HCT116 (cell line): Measurements from ENCODE around the gene HGS. TPM values are rescaled to one million over a fixed set of nuclear protein-coding genes. Genes with fewer than 3 reads are reported as not detected.

Experiments
- ATAC-seq: fragments of 200-7000 bp; cut with Tn5 transposase; 2 replicates; pipeline ENCODE4 v1.9.1; 2020; ENCODE audit warnings: mild to moderate bottlenecking, moderate library complexity
- BruUV-seq: library from RNA; stranded (reverse); fragments of 400-500 nt; replicated peaks from 2 replicates; lab custom pipeline; 2021; lab: Mats Ljungman, UMichigan
- CTCF ChIA-PET: fragments of 300-600 bp; sonication (Branson Sonifier 250); formaldehyde crosslinking; loops from one replicate; lab custom pipeline; 2021; ENCODE audit warnings: antibody characterized with exemption; lab: Charles Lee
- POLR2A ChIA-PET: fragments of 300-600, 350-600 bp; sonication (Branson Sonifier 250); formaldehyde crosslinking; loops from one replicate; lab custom pipeline; 2021; ENCODE audit warnings: antibody characterized with exemption; lab: Charles Lee
- RAD21 ChIA-PET, 2 experiments: fragments of 300-600 bp; sonication (Branson Sonifier 250); formaldehyde crosslinking; loops; one replicate each; lab custom pipeline; 2023; ENCODE audit warnings: low total read pairs in 2 of 2; ENCODE audit not compliant: uncharacterized antibody in 2 of 2, unreplicated experiment in 2 of 2, low non-redundant PET in 1 of 2; lab: Charles Lee
- DNase-seq: peaks from one replicate; pipeline ENCODE4 v3.0.0-alpha.2; 2010; ENCODE audit warnings: low read depth, low spot score
- H2AFZ ChIP-seq: fragments of 200-600 bp; shearing (Covaris generic), sonication (generic); 2 replicates; pipeline ENCODE4 v1.6.1; 2017; ENCODE audit warnings: low read depth, mixed run types, mixed read lengths, antibody characterized with exemption, low read length; ENCODE audit not compliant: poor library complexity, severe bottlenecking
- H3K27ac ChIP-seq: 2 replicates; pipeline ENCODE4 v1.5.1; 2012; ENCODE audit warnings: low read depth, low read length
- H3K27me3 ChIP-seq: fragments of 200-600 bp; sonication (generic); 2 replicates; pipeline ENCODE4 v1.6.1; 2016; ENCODE audit warnings: mixed run types, low read length, mixed read lengths; ENCODE audit not compliant: insufficient read depth
- H3K36me3 ChIP-seq, 2 experiments: fragments of 200-500 bp in 1 of 2; fragments of 200-600 bp in 1 of 2; sonication (Bioruptor generic) in 1 of 2; sonication (generic) in 1 of 2; 2 replicates each; pipeline versions ENCODE4 v1.5.1 to v1.6.1; 2014 to 2016; ENCODE audit warnings: low read length in 2 of 2, inconsistent platforms in 1 of 2, mixed read lengths in 1 of 2, mixed run types in 1 of 2; ENCODE audit not compliant: insufficient read depth in 2 of 2, control insufficient read depth in 1 of 2
- H3K4me1 ChIP-seq, 2 experiments: fragments of 200-600 bp in 1 of 2; sonication (generic) in 1 of 2; 2 replicates each; pipeline versions ENCODE4 v1.5.1 to v1.6.1; 2012 to 2017; ENCODE audit warnings: low read length in 2 of 2, inconsistent platforms in 1 of 2, mild to moderate bottlenecking in 1 of 2, mixed read lengths in 1 of 2, mixed run types in 1 of 2, moderate library complexity in 1 of 2; ENCODE audit not compliant: insufficient read depth in 2 of 2, control insufficient read depth in 1 of 2
- H3K4me2 ChIP-seq: fragments of 200-600 bp; sonication (generic); 2 replicates; pipeline ENCODE4 v1.6.1; 2017; ENCODE audit warnings: mixed run types, low read length, mixed read lengths
- H3K4me3 ChIP-seq, 2 experiments: fragments of 200-600 bp in 1 of 2; sonication (generic) in 1 of 2; replicated peaks in 1 of 2; 2 replicates each; pipeline ENCODE4 v1.5.1; 2011 to 2016; ENCODE audit warnings: low read length in 2 of 2, control low read depth in 1 of 2, low read depth in 1 of 2, mild to moderate bottlenecking in 1 of 2, mixed read lengths in 1 of 2, mixed run types in 1 of 2
- H3K79me2 ChIP-seq: fragments of 200-600 bp; sonication (generic); 2 replicates; pipeline ENCODE4 v1.6.1; 2017; ENCODE audit warnings: mild to moderate bottlenecking, mixed run types, low read length, moderate library complexity, mixed read lengths; ENCODE audit not compliant: insufficient read depth
- H3K9ac ChIP-seq: fragments of 200-600 bp; sonication (generic); 2 replicates; pipeline ENCODE4 v1.6.1; 2016; ENCODE audit warnings: low read length, mixed read lengths
- H3K9me2 ChIP-seq: fragments of 200-600 bp; sonication (generic), shearing (Covaris generic); 2 replicates; pipeline ENCODE4 v1.6.1; 2017; ENCODE audit warnings: mixed run types, mild to moderate bottlenecking, moderate library complexity; ENCODE audit not compliant: insufficient read depth
- H3K9me3 ChIP-seq, 2 experiments: fragments of 200-500 bp in 1 of 2; fragments of 200-600 bp in 1 of 2; sonication (Bioruptor generic) in 1 of 2; sonication (generic) in 1 of 2; 2 replicates each; pipeline ENCODE4 v1.6.1; 2014 to 2017; ENCODE audit warnings: low read length in 2 of 2, mixed read lengths in 2 of 2, inconsistent platforms in 1 of 2, low read depth in 1 of 2, mild to moderate bottlenecking in 1 of 2, mixed run types in 1 of 2, moderate library complexity in 1 of 2; ENCODE audit not compliant: control insufficient read depth in 1 of 2, insufficient read depth in 1 of 2
- H4K20me1 ChIP-seq: fragments of 200-600 bp; sonication (generic), shearing (Covaris generic); 2 replicates; pipeline ENCODE4 v1.6.1; 2017; ENCODE audit warnings: mixed run types, mild to moderate bottlenecking, moderate library complexity; ENCODE audit not compliant: insufficient read depth
- ATF3 ChIP-seq: IDR thresholded peaks from 2 replicates; pipeline ENCODE4 v1.6.1; 2012
- JUND ChIP-seq: IDR thresholded peaks from 2 replicates; pipeline ENCODE4 v1.6.1; 2012
- MAX ChIP-seq: IDR thresholded peaks from 2 replicates; pipeline ENCODE4 v1.6.1; 2012
- POLR2A ChIP-seq: IDR thresholded peaks from 2 replicates; pipeline ENCODE4 v1.7.0; 2011; ENCODE audit warnings: borderline replicate concordance; ENCODE audit not compliant: insufficient read depth, insufficient read length; ENCODE audit errors: extremely low read depth
- RAD21 ChIP-seq: IDR thresholded peaks from 2 replicates; pipeline ENCODE4 v1.6.1; 2012; ENCODE audit warnings: low read depth, mild to moderate bottlenecking
- SIN3A ChIP-seq: IDR thresholded peaks from 2 replicates; pipeline ENCODE4 v1.6.1; 2012; ENCODE audit warnings: low read depth
- SRF ChIP-seq: IDR thresholded peaks from 2 replicates; pipeline ENCODE4 v1.6.1; 2012; ENCODE audit warnings: low read depth
- intact Hi-C: fragments of 100-400 bp; cut with micrococcal nuclease; formaldehyde crosslinking; loops from 2 replicates; pipeline ENCODE4 v1.10.0; 2022
- total RNA-seq: library from RNA; stranded (reverse); gene quantifications from one replicate; pipeline ENCODE4 v1.2.1, GENCODE V29; 2021; ENCODE audit not compliant: unreplicated experiment

HGS gene
- total RNA-seq, 1 experiment from 2014 or later: 231 TPM

GRCh38 chr17:81647640-81648012 lies 36.2 kb upstream of the HGS start:
- Histone ChIP-seq H3K4me2 (no peak overlapping the region), H3K4me1 (peaks cover 7 to 14% of the 10 kb centered on the region in 2 experiments; a peak in 3 of 4 replicates), H2AFZ (no peak overlapping the region), H3K27me3 (no peaks in the 10 kb centered on the region), H3K27ac (no peak overlapping the region), H4K20me1 (no peaks in the 10 kb centered on the region), H3K9ac (no peak overlapping the region), H3K4me3 (no peak overlapping the region), H3K9me2 (no peaks in the 10 kb centered on the region), H3K36me3 (no peaks in the 10 kb centered on the region), H3K79me2 (no peaks in the 10 kb centered on the region), H3K9me3 (peaks cover 0 to 5% of the 10 kb centered on the region in 2 experiments; a peak in 1 of 4 replicates)
- ChIA-PET CTCF (no interaction called here), POLR2A (no interaction called here), RAD21 (no interaction called here)
- TF ChIP-seq RAD21: no peak
- no peak for TF ChIP-seq SIN3A
- no peak for TF ChIP-seq ATF3
- no peak for TF ChIP-seq POLR2A
- BruUV-seq: no TSS peak
- DNase-seq (no peak), ATAC-seq (no peak)
- intact Hi-C loops: no loop called here

GRCh38 chr17:81648013-81648706 lies 35.7 kb upstream of the HGS start:
- Histone ChIP-seq H3K4me1 (peaks cover 7 to 17% of the 10 kb centered on the region in 2 experiments; a peak in 3 of 4 replicates), H3K4me3 (no peak overlapping the region), H3K9me2 (no peaks in the 10 kb centered on the region), H4K20me1 (no peaks in the 10 kb centered on the region), H3K79me2 (no peaks in the 10 kb centered on the region), H3K36me3 (no peaks in the 10 kb centered on the region), H3K4me2 (no peak overlapping the region), H2AFZ (no peak overlapping the region), H3K27ac (no peak overlapping the region), H3K9me3 (peaks cover 0 to 5% of the 10 kb centered on the region in 2 experiments; a peak in 1 of 4 replicates), H3K9ac (no peak overlapping the region), H3K27me3 (no peaks in the 10 kb centered on the region)
- TF ChIP-seq JUND (no peak), MAX (no peak), SRF (no peak)
- RAD21 ChIA-PET: no interaction called here
- CTCF ChIA-PET: no interaction called here
- intact Hi-C loops: no loop called here
- no peak for DNase-seq
- POLR2A ChIA-PET: no interaction called here
- ATAC-seq: no peak
- no TSS peak for BruUV-seq
